ENCODE data around the gene CCDC68.

CCDC68 gene

DNA sequence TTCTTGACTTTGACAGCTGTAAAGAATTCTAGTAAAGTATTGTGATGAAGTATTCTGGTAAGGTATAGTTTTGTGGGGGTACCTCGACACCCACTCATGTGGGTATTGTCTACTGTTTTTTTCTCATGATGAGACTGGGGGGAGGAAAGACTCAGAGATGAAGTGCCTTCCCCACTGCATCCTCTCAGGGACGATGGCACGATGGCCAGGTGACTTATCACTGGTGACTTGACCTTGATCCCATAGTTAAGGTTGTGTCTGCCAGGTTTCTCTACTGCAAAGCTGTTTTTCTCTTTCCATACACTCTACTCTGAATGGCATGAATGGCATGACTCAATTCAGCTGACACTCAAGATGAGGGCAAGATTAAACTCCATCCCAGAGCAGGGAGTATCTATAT is 936 bp upstream of the CCDC68 start:
- no peak for DNase-seq

DNA sequence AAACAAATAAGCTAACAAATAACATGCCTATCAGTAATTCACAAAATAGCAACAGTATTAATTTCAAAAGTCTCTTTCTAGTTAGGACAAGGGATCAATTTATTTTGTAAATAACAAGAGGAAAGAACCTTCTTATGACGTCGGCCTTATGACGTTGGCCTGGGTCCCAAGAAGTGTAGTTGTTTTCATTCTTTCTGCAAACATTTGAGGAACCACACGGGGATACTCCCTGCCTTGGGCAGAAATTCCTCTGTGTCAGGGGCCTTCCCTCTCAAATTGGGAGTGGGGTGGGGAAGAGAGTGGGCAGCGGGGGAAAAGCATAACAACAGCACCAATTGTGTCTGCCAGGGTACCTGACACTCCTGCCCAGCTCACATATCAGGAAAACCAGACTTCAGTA is 1.3 kb downstream of the CCDC68 start:
- no peak for DNase-seq

DNA sequence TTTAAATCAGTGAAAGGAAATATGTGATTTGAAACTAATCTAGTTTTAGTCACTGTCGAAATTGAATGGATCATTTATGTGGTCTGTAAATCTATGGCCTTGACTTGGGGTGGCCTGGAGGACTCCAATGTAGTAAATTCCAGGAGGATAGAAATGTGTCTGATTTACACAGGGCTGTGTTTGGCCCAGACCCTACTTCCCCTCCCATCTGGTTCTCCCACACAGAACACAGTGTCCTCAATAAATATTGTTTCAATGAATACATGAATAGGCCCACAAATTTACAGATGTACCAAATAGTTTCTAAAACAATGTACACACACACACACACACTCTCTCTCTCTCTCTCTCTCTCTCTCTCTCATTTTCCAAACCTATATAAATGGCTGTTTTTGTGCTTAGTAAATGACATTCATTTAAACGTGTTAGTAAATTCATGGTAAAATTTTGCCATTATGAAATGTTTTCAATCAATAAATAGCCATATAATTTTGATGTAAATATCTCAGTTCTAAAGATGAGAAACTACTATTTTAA is 1.9 kb downstream of the CCDC68 start:
- no peak for DNase-seq

DNA sequence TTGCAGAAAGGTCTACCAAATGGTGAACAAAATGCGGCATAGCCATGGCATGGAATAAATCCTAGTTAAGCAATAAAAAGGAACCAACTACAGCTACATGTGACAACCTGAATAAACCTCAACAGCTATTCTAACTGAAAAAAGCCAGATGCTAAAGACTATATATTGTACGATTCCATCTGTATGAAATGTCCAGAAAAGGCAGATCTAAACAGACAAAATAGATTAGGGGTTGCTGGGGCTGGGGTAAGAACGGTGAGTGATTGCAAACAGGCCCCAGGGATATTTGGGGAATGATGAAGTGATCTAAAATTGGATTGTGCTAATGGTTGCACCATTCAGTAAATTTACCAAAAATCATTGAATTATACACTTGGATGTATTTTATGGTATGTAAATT is 2.8 kb downstream of the CCDC68 start:
- no peak for DNase-seq

DNA sequence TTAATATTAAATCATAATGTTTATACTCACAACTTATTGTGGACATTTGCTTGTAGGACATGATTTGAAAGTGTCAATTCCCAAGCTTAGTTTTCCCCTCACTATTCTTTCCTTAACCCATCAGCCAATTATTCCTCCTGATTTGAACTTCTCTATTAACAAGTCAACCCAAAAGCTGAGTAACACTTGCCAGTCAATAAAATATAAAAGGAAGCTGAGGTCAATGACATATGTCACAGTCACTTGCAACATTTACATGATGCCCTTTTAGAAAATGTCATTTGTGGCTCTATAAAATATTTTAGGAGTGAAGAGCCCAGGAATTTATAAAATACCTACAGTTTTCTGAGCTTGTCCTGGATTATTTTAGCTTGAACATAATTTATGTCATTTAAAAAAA is 7.2 kb downstream of the CCDC68 start:
- DNase-seq: no peak

DNA sequence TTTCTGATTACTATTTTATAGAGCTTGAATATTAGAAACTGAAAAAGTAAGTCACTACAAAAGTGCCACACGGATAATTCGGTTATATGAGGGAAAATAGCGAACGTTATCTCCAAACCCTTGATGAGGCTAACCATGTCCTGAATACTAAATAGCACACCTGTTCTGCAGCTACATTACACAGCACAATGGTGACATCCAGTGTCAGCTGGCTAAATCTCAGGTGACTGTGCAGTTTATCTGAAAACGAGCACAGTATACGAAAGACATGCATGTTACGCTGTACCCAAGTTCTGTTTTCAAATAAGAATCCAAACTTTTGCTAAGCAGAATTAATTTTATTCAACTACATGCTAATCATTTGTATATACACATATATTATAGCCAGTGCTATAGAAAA is 9.0 kb downstream of the CCDC68 start:
- DNase-seq: peak; percentile 3

DNA sequence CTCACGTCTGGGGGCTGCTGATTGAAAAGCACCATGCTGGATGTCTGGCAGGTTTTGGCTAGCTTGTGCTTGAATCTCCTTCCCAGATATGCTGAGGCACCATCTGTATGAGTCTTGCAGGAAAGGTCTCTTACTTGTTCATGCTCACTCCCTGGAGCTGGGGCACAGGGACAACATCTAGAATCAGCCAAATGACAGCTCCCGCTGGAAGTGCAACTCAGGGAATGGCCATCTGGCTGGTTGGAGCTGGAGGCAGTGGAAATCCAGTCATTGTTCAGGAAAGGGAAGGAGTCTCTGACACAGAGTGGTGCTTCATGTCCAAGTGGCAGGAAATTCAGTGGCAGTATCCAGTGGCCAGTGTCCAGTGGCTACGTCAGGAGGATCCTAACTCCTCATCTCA is 9.7 kb downstream of the CCDC68 start:
- DNase-seq: no peak

DNA sequence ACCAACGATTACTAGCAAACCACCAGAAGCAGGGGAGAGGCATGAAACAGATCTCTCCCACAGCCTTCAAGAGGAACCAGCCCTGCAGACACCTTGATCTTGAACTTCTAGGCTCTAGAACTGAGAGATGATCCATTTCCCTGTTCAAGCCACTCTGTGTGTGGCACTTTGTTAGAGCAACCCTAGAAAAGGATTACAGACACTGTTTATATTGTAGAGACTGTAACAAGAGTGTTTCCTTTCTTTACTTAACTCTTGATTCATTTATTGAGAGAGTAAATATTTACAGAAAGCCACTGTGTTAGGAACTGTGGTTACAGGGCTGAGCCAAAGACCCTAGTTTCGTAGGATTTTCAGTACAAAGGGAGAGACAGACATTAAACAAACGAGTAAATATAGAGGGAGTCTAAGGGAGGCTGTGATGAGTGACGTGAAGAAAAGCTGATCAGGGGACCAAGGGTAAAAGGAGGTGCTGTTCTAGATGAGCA is 10.9 kb downstream of the CCDC68 start:
- DNase-seq: no peak

DNA sequence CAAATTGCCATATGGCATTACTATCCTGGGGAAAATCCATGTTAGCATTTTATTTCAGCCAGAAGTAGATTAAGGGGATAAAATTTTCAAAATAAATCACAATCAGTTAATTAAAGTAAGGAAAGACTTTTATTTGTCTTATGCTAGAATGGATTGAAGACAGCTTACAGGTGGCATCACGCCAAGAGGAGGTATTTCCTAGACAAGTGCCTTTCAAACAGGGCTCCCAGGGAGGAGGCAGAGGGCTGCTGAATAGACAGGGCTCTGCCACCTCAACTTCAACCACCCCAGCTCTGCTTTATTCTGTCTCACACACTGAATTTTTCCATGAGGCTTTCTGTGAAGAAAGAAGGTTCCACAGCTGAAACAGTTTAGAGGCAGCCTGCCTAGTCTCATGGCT is 12.2 kb downstream of the CCDC68 start:
- peak; percentile 13 for DNase-seq

DNA sequence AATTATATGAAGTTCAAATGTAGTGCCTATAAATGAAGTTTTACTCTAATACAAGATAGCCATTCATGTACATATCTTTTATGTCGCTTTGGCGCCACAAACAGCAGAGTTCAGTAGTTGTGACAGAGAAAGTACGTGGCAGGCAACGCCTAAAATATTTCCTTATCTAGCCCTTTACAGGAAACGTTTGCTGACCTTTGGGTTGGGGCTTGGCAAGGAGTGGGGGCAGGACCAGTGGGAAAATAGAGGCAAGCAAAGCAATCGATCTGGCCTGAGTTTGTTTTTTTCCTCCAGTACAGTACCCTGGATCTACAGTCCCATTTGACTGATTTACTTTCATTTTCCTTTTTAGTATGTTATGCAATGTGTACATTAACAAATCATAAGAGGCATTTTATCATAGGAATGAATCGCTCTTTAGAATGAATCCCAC is 13.1 kb downstream of the CCDC68 start:
- no peak for DNase-seq

DNA sequence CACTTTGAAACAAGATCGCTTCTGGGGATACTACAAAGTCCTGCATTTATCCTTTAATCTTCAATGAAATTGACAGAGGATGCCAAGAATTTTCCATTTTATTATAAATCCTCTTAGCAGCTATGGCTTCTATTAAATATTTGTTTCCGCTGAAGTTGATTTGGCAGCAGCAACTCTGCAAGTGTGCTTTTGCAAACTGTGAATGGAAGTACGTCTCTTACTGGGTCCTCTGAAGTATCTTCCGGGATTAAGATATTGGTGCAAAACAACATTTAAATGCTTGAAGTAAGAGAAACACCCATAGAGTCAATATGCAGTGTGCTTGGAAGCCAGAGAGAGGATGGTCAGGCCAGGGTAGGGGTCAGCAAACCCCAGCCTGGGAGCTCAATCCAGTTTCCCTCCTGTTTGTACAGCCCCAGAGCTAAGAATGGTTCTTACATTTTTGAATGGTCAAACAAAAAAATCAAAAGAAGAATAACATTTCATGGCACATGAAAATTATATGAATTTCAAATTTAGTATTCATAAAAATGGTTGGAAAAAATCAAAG is 13.6 kb downstream of the CCDC68 start:
- DNase-seq: no peak

DNA sequence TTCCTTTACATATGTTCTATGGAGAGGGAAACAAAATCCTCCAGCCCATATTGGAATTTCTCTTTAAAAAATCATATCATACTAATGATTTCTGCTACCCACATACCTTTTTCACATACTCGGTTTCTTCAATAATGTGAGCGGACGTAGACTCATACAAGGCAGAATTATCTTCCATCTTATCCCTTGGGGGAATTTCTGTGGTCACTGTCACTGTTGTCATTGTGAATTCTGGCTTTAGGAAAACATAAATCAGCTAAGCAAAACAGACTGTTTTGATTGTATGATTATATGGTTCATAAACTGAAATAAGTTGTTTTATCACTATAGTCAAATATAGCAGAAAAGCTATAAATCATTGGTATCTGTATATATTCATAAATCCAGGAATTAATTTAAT is 16.7 kb downstream of the CCDC68 start:
- no peak for DNase-seq

DNA sequence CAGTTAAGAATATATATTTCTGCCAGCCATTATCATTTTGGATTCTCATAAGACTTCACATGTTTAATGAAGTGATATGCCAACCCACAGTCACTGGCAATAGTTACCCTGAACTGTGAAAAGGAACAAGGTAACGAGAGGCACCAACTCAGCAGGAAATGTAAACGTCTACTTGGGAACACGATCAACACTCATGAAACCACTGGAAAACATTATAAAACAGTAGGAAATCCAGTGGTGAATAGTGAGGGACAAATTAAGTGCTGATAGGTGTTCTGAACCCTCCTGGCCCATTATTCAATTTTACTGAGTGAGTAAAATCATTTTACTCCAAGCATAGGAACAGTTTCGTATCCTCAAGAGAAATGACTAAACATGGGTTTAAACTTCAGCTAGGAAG is 17.1 kb downstream of the CCDC68 start:
- no peak for DNase-seq

DNA sequence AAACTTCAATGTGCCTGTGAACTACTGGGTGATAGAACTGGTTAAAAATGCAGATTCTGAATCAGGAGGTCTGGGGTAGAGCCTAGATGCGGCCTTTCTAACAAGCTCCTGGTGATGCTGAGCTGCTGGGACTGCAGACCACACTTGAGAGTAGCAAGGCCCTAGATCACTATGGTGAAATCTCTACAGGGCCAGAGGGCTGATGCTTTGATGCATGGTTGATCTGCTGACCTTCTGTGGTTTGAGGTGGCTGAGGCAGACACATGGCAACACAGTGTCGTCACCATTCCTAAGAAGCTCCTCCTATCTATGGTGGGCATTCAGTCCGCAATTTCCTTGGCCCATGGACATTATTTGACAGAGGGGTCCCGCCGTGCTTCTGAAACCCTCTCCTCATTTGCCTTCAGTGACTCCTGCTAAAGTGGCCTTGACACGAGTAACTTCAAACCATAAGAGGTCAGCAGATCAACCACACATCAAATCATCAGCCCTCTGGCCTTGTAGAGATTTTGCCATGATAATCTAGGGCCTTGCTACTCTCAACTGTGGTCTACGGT is 19.8 kb downstream of the CCDC68 start:
- DNase-seq: no peak

DNA sequence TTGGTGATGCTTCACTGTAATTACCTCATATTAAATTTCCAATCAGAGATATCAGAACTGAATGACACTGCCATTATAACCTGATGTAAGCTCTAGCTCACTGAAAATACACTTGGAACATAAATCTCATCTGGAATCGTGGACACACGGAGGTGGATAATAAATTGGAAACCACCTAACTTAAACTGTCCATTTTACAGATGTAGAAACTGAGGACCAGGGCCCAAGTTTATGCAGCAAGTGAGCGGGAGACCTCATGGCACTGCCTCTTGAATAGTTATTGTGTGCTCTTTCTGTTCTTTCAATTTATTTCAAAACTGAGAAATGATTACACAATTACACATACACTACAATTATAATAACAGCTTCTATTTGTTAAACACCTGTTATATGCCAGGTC is 20.8 kb downstream of the CCDC68 start:
- no peak for DNase-seq

DNA sequence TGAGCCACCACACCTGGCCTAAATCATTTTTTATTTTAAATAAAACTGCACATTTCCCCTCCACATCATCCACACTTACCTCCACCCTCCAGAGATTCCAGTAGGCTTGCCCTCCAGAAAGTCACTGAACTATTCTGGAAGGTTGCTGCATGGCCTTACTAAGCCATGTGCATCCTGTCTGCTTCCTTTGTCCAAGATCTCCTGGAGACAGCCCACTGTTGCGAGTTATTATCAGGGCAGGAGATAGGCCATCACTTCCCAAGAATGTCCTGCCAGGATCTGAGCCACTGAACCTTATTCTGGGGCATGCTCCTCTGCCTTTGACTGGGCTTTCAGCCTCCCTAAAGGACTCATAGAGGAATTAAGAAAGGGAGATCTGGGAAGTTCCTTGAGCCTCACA is 26.8 kb downstream of the CCDC68 start:
- DNase-seq: no peak

DNA sequence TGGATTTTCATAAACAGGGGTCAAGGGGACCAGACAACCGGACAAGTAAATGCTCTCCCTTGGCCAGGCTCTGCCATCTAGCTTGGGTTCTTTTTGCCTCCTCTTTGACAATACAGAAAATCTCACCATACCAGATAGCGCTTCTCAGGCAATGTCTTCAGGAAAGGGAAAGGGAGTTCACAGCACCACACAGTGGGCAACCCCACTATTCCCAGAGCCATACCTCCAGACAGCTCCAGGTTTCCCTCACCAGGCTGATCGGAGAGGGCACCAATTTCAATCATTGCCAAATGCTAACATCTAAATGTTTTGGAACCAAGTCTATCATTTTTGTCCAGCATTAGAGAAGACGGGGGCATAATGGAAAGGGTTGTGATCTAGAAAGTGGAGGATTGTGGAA is 28.1 kb downstream of the CCDC68 start:
- DNase-seq: no peak

DNA sequence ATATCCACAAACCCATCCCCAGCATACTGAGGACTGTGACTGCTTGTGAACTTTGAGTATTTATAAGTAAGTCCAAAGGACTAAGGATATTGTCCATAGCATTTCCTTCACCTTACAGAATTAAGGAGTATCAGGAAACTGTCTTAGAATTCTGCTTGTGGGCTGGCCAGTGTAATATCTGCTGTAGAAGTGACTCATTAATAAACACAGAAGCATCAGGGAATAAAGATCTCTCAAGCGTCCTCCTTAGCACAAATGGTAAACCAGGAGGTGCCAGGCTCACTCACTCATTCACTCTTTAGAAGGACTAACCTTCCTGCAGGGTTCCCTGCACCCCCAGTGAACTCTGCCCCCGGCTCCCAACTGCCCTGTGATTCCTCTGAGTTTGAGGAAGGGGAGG is 31.0 kb downstream of the CCDC68 start:
- DNase-seq: no peak

DNA sequence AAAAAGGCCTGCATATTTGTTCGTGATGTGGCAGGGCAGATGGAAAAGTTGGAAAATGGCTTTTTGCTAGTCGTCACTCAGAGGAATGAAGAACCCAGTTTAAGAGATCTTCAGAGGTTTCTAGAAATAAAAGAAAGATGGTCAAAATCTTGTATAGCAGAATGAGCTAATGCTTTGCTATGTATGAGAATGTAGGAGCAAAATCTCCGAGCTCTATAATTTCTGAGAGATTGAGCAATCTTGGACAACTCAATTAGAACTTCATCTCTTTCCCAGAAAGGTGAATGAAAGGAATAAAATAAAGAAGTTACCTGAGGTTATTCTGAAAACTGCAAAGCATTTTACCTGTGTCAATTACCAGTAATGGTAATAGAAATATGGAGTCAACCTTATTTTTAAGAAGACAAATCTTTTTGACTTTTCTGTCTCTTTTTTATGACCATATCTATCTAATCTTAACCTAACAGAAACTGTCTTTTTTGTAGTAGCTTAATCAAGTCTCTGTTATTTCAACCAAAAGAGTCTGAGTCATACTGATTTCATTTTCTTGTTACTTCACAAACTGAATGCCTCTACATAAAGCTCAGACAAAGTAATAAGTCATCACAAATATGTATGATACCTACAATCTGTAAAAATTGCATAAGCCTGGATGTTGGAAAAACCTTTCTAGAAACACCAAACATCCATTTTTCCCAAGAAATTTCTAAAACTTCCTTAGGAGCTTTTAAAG is 32.5 kb downstream of the CCDC68 start:
- no peak for DNase-seq

DNA sequence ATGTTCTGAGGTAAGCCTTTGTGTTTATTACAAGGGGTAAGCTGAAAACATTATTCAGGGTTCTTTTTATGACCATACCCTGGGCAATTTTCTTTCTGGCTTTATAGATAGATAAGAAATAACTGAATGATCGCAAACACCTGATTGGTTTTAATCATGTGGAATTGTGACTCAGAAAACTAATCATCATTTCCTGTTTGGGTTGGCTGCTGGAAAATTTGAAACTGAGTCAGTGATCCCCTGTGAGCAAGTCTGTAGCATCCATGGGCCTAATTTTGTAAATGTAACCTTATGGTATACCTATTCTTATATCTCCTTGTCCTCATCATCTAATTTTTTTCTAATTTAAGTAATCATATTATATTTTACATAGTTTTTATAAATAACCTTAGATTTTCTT is 34.3 kb downstream of the CCDC68 start:
- no peak for DNase-seq

DNA sequence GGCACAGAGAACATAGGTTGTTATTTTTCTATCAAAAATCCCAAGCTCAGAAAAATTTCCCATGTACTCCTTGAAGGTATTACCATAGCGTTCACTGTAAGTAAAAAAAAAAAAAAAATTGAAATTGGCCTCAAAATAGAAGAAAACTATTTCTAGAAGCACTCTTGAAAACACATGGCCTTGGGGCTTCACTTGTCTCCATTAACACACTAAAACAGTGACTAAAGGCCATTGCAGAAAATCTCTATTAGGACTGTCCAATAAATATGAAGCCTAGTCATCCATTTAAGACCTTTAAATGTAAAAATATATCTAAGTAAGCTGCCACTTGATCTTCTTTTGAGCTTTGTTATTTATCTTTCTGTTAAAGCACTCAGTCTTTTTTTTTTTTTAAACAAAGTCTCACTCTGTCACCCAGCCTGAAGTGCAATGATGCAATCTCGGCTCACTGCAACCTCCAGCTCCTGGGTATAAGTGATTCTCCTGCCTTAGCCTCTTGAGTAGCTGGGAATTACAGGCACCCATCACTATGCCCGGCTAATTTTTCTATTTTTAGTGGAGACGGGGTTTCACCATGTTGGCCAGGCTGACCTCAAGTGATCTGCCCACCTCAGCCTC is 35.8 kb downstream of the CCDC68 start:
- DNase-seq: no peak

DNA sequence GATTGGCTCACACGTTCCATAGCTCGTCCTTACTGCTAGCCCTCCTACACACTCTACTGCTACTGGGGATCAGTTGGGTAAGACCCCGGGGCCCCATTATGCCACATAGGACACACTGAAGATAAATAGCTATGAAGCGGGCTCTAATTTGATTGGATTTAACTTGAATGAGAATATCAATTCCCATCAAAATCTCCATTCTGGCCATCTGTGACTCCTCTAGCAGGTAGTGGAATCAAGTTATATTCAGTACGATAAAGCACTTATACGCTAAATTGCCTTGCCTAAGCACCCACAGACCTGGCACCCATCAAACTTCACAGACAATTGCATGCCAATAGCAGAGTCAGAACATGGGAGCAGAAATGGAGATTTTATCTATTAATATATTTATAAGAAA is 39.8 kb downstream of the CCDC68 start:
- no peak for DNase-seq

DNA sequence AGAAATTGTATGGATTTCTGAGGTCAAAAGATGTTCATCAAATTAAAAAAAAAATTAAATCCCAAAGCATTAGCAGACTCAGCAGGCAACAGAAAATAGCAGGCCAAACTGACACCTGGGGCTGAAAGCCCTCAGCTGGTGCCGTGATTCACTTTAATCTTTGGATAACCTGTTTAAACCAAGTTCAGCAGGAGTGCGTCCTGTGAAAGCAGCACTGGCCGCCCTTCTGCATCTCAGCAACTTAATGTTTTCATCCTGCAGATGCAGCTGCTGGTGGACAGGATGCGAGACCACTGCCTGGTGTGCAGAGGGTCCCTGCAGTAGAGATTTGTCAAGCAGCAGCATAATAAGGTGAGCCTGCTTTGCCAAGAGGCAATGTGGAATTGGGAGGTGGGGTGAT is 41.2 kb downstream of the CCDC68 start:
- peak; percentile 17 for DNase-seq

DNA sequence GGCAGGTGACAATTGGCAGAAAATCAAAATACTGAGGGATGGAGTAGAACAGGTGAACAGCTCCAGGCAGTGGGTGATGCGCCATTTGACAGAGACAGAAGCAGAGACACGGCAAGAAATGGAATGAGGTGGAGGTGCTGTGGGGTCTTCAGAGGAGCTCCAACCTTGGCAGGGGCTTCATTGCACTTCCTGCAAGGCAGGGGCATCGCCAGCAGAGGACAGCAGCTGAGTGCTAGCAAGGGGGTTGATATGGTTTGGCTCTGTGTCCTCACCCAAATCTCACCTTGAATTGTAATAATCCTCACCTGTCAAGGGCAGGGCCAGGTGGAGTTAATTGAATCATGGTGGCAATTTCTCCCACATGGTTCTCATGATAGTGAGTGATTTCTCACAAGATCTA is 42.8 kb downstream of the CCDC68 start:
- no peak for DNase-seq

Data from NCI-H82 (cell line).